ENCODE data around the gene TTC34.
A peak's percentile ranks its signal among the peaks of the same experiment; 100 is the strongest.
"Not testable (repeated sequence)": the region's sequence is repeated elsewhere in the genome, so short reads cannot be mapped to it uniquely, and the experiment has no call there.

Gene TTC34

DNA sequence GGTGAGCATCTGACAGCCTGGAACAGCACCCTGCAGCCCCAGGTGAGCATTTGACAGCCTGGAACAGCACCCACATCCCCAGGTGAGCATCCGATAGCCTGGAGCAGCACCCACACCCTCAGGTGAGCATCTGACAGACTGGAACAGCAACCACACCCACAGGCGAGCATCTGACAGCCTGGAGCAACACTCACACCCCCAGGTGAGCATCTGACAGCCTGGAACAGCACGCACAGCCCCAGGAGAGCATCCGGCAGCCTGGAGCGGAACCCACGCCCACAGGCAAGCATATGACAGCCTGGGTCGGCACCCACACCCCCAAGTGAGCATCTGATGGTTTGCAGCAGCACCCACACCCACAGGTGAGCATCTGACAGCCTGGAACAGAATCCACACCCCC is 117.5 kb downstream of the TTC34 start:
- H3K27ac Mint-ChIP-seq, CTCF ChIA-PET, H3K27me3 Mint-ChIP-seq, H3K4me3 Mint-ChIP-seq, H3K9me3 Mint-ChIP-seq, H3K36me3 Mint-ChIP-seq, H3K4me1 Mint-ChIP-seq: not testable (repeated sequence)
- peak; percentile 46 for DNase-seq

DNA sequence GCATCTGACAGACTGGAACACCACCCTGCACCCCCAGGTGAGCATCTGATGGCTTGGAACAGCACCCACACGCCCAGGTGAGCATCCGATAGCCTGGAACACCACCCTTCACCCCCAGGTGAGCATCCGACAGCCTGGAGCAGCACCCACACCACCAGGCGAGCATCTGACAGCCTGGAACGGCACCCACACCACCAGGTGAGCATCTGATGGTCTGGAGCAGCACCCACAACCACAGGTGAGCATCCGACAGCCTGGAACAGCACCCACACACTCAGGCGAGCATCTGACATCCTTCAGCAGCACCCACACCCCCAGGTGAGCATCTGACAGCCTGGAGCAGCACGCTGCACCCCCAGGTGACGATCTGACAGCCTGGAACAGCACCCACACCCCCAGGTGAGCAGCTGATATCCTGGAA is 118.2 kb downstream of the TTC34 start:
- H3K36me3 Mint-ChIP-seq, H3K9me3 Mint-ChIP-seq, DNase-seq, H3K27ac Mint-ChIP-seq, H3K4me3 Mint-ChIP-seq, H3K27me3 Mint-ChIP-seq, CTCF ChIA-PET, H3K4me1 Mint-ChIP-seq: not testable (repeated sequence)

DNA sequence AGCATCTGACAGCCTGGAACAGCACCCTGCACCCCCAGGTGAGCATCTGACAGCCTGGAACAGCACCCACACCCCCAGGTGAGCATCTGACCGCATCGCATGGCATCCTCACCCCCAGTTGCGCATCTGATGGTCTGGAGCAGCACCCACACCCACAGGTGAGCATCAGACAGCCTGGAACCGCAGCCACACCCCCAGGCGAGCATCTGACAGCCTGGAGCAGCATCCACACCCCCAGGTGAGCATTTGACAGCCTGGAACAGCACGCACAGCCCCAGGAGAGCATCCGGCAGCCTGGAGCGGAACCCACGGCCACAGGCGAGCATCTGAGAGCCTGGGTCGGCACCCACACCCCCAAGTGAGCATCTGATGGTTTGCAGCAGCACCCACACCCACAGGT is 118.6 kb downstream of the TTC34 start:
- H3K36me3 Mint-ChIP-seq, DNase-seq, H3K4me1 Mint-ChIP-seq, H3K9me3 Mint-ChIP-seq, CTCF ChIA-PET, H3K4me3 Mint-ChIP-seq, H3K27me3 Mint-ChIP-seq, H3K27ac Mint-ChIP-seq: not testable (repeated sequence)

DNA sequence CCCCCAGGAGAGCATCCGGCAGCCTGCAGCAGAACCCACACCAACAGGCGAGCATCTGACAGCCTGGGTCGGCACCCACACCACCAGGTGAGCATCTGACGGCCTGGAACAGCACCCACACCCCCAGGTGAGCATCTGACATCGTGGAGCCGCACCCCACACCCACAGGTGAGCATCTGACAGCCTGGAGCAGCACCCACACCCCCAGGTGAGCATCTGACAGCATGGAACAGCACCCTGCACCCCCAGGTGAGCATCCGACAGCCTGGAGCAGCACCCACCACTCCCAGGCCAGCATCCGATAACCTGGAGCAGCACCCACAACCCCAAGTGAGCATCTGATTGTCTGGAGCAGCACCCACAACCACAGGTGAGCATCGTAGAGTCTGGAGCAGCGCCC is 124.8 kb downstream of the TTC34 start:
- H3K36me3 Mint-ChIP-seq, H3K4me3 Mint-ChIP-seq, H3K27me3 Mint-ChIP-seq, H3K9me3 Mint-ChIP-seq, H3K27ac Mint-ChIP-seq, CTCF ChIA-PET, H3K4me1 Mint-ChIP-seq, DNase-seq: not testable (repeated sequence)

DNA sequence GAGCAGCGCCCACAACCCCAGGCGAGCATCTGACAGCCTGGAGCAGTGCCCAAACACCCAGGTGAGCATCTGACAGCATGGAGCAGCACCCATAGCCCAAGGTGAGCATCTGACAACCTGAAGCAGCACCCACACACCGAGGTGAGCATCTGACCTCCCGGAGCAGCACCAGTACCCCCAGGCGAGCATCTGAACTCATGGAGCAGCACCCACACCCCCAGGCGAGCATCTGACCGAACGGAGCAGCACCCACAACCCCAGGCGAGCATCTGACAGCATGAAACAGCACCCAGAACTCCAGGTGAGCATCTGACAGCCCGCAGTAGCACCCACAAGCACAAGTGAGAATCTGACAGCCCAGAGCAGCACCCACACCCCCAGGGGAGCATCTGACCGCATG is 129.8 kb downstream of the TTC34 start:
- DNase-seq, H3K9me3 Mint-ChIP-seq, H3K27ac Mint-ChIP-seq, H3K4me3 Mint-ChIP-seq, H3K27me3 Mint-ChIP-seq, H3K36me3 Mint-ChIP-seq, H3K4me1 Mint-ChIP-seq, CTCF ChIA-PET: not testable (repeated sequence)

DNA sequence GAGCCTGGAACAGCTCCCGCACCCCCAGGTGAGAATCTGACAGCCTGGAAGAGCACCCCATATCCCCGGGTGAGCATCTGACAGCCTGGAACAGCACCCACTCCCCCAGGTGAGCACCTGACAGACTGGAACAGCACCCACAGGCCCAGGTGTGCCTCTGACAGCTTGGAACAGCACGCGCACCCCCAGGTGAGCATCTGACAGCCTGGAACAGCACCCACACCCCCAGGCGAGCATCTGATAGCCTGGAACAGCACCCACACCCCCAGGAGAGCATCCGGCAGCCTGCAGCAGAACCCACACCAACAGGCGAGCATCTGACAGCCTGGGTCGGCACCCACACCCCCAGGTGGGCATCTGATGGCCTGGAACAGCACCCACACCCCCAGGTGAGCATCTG is 141.7 kb downstream of the TTC34 start:
- H3K36me3 Mint-ChIP-seq, CTCF ChIA-PET, H3K4me3 Mint-ChIP-seq, H3K27ac Mint-ChIP-seq, H3K4me1 Mint-ChIP-seq, H3K9me3 Mint-ChIP-seq: not testable (repeated sequence)
- H3K27me3 Mint-ChIP-seq, result peaks cover 11% of the 10 kb centered on the region
- peak; percentile 15 for DNase-seq

DNA sequence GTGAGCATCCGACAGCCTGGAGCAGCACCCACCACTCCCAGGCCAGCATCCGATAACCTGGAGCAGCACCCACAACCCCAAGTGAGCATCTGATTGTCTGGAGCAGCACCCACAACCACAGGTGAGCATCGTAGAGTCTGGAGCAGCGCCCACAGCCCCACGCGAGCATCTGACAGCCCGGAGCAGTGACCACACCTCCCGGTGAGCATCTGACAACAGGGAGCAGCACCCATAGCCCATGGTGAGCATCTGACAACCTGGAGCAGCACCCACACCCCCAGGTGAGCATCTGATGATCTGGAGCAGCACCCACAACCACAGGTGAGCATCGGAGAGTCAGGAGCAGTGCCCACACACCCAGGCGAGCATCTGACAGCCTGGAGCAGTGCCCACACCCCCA is 143.6 kb downstream of the TTC34 start:
- DNase-seq, H3K9me3 Mint-ChIP-seq, H3K4me3 Mint-ChIP-seq, H3K4me1 Mint-ChIP-seq, H3K36me3 Mint-ChIP-seq, H3K27ac Mint-ChIP-seq, CTCF ChIA-PET: not testable (repeated sequence)
- peaks cover 30% of the 10 kb centered on the region for H3K27me3 Mint-ChIP-seq

DNA sequence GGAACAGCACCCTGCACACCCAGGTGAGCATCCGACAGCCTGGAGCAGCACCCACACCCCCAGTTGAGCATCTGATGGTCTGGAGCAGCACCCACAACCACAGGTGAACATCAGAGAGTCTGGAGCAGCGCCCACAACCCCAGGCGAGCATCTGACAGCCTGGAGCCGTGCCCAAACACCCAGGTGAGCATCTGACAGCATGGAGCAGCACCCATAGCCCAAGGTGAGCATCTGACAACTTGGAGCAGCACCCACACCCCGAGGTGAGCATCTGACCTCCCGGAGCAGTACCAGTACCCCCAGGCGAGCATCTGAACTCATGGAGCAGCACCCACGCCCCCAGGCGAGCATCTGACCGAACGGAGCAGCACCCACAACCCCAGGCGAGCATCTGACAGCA is 144.4 kb downstream of the TTC34 start:
- H3K9me3 Mint-ChIP-seq, H3K4me3 Mint-ChIP-seq, H3K27ac Mint-ChIP-seq, DNase-seq, CTCF ChIA-PET, H3K4me1 Mint-ChIP-seq, H3K36me3 Mint-ChIP-seq: not testable (repeated sequence)
- peaks cover 38% of the 10 kb centered on the region for H3K27me3 Mint-ChIP-seq

DNA sequence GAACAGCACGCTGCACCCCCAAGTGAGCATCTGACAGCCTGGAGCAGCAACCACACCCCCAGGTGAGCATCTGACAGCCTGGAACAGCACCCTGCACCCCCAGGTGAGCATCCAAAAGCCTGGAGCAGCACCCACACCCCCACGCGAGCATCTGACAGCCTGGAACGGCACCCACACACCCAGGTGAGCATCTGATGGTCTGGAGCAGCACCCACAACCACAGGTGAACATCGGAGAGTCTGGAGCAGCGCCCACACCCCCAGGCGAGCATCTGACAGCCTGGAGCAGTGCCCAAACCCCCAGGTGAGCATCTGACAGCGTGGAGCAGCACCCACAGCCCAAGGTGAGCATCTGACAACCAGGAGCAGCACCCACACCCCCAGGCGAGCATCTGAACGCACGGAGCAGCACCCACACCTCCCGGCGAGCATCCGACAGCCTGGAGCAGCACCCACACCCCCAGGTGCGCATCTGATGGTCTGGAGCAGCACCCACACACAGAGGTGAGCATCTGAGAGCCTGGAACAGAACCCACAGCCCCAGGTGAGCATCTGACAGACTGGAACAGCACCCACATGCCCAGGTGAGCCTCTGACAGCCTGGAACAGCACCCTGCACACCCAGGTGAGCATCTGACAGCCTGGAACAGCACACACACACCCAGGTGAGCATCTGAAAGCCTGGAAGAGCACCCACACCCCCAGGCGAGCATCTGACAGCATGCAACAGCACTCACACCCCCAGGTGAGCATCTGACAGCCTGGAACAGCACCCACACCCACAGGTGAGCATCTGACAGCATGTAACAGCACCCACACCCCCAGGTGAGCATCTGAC is 145.7 kb downstream of the TTC34 start:
- H3K4me1 Mint-ChIP-seq, H3K9me3 Mint-ChIP-seq, H3K4me3 Mint-ChIP-seq, CTCF ChIA-PET, H3K27ac Mint-ChIP-seq, H3K36me3 Mint-ChIP-seq: not testable (repeated sequence)
- DNase-seq, result peak; percentile 29
- peaks cover 49% of the 10 kb centered on the region for H3K27me3 Mint-ChIP-seq

DNA sequence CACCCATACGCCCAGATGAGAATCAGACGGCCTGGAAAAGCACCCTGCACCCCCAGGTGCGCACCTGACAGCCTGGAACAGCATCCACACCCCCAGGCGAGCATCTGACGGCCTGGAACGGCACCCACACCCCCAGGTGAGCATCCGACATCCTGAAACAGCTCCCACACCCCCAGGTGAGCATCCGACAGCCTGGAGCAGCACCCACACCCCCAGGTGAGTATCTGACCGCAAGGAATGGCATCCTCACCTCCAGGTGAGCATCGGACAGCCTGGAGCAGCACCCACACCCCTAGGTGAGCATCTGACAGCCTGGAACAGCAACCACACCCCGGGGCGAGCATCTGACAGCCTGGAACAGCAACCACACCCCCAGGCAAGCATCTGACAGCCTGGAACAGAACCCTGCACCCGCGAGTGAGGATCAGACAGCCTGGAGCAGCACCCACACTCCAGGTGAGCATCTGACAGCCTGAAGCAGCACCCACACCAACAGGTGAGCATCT is 147.0 kb downstream of the TTC34 start:
- H3K27ac Mint-ChIP-seq, H3K4me3 Mint-ChIP-seq, CTCF ChIA-PET, H3K36me3 Mint-ChIP-seq, H3K4me1 Mint-ChIP-seq, H3K9me3 Mint-ChIP-seq: not testable (repeated sequence)
- peak; percentile 35 for DNase-seq
- H3K27me3 Mint-ChIP-seq, result peaks cover 55% of the 10 kb centered on the region

DNA sequence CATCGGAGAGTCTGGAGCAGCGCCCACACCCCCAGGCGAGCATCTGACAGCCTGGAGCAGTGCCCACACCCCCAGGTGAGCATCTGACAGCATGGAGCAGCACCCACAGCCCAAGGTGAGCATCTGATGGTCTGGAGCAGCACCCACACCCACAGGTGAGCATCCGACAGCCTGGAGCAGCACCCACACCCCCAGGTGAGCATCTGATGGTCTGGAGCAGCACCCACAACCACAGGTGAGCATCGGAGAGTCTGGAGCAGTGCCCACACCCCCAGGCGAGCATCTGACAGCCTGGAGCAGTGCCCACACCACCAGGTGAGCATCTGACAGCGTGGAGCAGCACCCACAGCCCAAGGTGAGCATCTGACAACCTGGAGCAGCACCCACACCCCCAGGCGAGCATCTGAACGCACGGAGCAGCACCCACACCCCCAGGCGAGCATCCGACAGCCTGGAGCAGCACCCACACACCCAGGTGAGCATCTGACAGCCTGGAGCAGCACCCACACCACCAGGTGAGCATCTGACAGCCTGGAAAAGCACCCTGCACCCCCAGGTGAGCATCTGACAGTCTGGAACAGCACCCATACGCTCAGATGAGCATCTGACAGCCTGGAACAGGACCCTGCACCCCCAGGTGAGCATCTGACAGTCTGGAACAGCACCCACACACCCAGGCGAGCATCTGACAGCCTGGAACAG is 147.6 kb downstream of the TTC34 start:
- H3K27me3 Mint-ChIP-seq, result peaks cover 55% of the 10 kb centered on the region
- CTCF ChIA-PET, H3K9me3 Mint-ChIP-seq, H3K27ac Mint-ChIP-seq, H3K4me1 Mint-ChIP-seq, H3K36me3 Mint-ChIP-seq, H3K4me3 Mint-ChIP-seq: not testable (repeated sequence)
- peak; percentile 59 for DNase-seq

DNA sequence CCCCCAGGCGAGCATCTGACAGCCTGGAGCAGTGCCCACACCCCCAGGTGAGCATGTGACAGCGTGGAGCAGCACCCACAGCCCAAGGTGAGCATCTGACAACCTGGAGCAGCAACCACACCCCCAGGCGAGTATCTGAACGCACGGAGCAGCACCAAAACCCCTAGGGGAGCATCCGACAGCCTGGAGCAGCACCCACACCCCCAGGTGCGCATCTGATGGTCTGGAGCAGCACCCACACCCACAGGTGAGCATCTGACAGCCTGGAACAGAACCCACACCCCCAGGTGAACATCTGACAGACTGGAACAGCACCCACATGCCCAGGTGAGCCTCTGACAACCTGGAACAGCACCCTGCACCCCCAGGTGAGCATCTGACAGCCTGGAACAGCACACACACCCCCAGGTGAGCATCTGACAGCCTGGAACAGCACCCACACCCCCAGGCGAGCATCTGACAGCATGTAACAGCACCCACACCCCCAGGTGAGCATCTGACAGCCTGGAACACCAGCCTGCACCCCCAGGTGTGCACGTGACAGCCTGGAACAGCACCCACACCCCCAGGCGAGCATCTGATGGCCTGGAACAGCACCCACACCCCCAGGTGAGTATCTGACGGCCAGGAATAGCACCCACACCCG is 148.4 kb downstream of the TTC34 start:
- H3K4me1 Mint-ChIP-seq, CTCF ChIA-PET, H3K27ac Mint-ChIP-seq, H3K36me3 Mint-ChIP-seq, H3K4me3 Mint-ChIP-seq, H3K9me3 Mint-ChIP-seq: not testable (repeated sequence)
- peak; percentile 44 for DNase-seq
- H3K27me3 Mint-ChIP-seq, result peaks cover 55% of the 10 kb centered on the region

DNA sequence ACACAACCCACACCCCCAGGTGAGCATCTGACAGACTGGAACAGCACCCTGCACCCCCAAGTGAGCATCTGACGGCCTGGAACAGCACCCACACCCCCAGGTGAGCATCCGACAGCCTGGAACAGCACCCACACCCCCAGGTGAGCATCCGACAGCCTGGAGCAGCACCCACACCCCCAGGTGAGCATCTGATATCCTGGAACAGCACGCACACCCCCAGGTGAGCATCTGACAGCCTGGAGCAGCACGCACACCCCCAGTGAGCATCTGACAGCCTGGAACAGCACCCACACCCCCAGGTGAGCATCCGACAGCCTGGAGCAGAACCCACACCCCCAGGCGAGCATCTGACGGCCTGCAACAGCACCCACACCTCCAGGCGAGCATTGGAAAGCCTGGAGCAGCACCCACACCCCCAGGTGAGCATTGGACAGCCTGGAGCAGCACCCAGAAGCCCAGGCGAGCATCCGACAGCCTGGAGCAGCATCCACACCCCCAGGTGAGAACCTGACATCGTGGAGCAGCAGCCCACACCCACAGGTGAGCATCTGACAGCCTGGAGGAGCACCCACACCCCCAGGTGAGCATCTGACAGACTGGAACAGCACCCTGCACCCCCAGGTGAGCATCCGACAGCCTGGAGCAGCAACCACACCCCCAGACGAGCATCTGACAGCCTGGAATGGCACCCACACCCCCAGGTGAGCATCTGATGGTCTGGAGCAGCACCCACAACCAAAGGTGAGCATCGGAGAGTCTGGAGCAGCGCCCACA is 149.2 kb downstream of the TTC34 start:
- H3K27ac Mint-ChIP-seq, H3K9me3 Mint-ChIP-seq, CTCF ChIA-PET, H3K4me1 Mint-ChIP-seq, H3K4me3 Mint-ChIP-seq, H3K36me3 Mint-ChIP-seq: not testable (repeated sequence)
- H3K27me3 Mint-ChIP-seq, result peaks cover 55% of the 10 kb centered on the region
- DNase-seq, result peak; percentile 29

DNA sequence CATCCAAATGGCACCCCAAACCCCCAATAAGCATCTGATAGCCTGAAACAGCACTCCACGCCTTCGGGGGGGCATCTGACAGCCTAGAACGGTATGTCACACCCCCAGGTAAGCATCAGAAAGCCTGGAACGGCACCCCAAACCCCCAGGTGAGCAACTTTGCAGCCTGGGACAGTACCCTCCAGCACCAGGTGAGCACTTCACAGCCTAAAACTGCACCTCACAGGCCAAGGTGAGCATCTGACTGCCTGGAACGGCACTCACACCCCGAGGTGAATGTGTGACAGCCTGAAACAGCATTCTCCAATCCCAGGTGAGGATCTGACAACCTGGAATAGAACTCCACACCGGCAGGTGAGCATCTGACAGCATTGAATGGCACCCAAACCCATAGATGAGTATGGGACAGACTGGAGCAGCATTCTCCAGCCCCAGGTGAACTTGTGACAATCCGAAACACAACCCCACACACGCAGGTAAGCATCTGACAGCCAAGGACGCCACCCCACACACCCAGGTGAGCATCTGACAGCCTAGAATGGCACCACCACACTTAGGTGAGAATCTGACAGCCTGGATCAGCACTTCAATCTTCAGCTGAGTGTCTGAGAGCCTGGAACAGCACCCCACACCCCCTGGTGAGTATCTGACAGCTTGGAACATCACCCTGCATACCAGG is 150.4 kb downstream of the TTC34 start:
- DNase-seq, result peak; percentile 2
- no peak overlapping the region for H3K27ac Mint-ChIP-seq
- H3K9me3 Mint-ChIP-seq, result peaks cover 15% of the 10 kb centered on the region
- no peaks in the 10 kb centered on the region for H3K4me1 Mint-ChIP-seq
- peaks cover 8% of the 10 kb centered on the region for H3K36me3 Mint-ChIP-seq
- peaks cover 55% of the 10 kb centered on the region for H3K27me3 Mint-ChIP-seq
- CTCF ChIA-PET, result no interaction called here
- H3K4me3 Mint-ChIP-seq, result no peak overlapping the region

All from activated naive CD4-positive, alpha-beta T cell treated with anti-CD3 and anti-CD28 coated beads, Interleukin-2, amount 10 ng/mL, durations not matched to agents 7 days and 5 days (primary cell).